Neutrophil (primary cell): ENCODE data around the gene MPDZ.

Experiments
- H3K27ac ChIP-seq: fragments of 200-600 bp; sonication (generic); 2 replicates; pipeline ENCODE4 v1.5.1; 2016; ENCODE audit warnings: mild to moderate bottlenecking, moderate library complexity
- H3K27me3 ChIP-seq: fragments of 200-600 bp; sonication (generic); 2 replicates; pipeline ENCODE4 v1.6.0; 2016; ENCODE audit warnings: mild to moderate bottlenecking
- H3K36me3 ChIP-seq: fragments of 200-600 bp; sonication (generic); 2 replicates; pipeline ENCODE4 v1.5.1; 2017
- H3K4me1 ChIP-seq, 2 experiments: fragments of 200-600 bp in 1 of 2; sonication (generic) in 1 of 2; 1 replicate in 1 of 2; 2 replicates in 1 of 2; pipeline versions ENCODE4 v1.5.1 to v1.6.1; 2013 to 2016; ENCODE audit warnings: low read depth in 1 of 2, low read length in 1 of 2, mild to moderate bottlenecking in 1 of 2, moderate library complexity in 1 of 2; ENCODE audit not compliant: control insufficient read depth in 1 of 2, insufficient read depth in 1 of 2
- H3K4me3 ChIP-seq, 2 experiments: fragments of 200-600 bp in 1 of 2; sonication (generic) in 1 of 2; 1 replicate in 1 of 2; 2 replicates in 1 of 2; pipeline ENCODE4 v1.5.1; 2013 to 2016; ENCODE audit warnings: low read depth in 1 of 2, low read length in 1 of 2, mild to moderate bottlenecking in 1 of 2, moderate library complexity in 1 of 2
- H3K9me3 ChIP-seq: fragments of 200-600 bp; sonication (generic); 2 replicates; pipeline ENCODE4 v1.5.1; 2016
- CTCF ChIP-seq: fragments of 200-600 bp; sonication (generic); IDR thresholded peaks from 2 replicates; pipeline ENCODE4 v1.5.1; 2016; ENCODE audit warnings: antibody characterized with exemption

The MPDZ gene

DNA sequence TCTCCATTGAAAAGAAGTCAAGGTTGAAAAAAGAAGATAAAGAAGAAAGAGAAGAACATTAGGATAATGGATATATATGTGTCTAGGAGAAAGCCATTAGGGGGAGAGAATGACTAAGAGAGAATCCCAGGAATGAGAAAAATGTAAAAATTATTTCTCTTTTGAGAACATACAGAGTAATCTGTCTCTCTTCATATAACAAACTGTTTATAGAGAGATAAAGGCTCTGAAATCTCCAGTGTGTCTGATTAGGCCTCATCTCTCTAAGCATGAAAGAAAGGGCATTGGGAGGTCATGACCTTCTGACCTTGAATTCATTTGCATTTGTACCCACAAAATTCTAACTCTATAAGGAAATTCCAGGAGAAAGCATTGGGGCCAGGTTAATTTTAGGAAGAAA is 3.5 kb upstream of the MPDZ start:
- peaks cover 43% of the 10 kb centered on the region for H3K27me3 ChIP-seq
- H3K9me3 ChIP-seq, result no peaks in the 10 kb centered on the region
- no peaks in the 10 kb centered on the region for H3K36me3 ChIP-seq
- H3K4me1 ChIP-seq, result no peaks in the 10 kb centered on the region
- TF ChIP-seq CTCF, result no peak
- no peak overlapping the region for H3K4me3 ChIP-seq
- H3K27ac ChIP-seq, result no peak overlapping the region

GRCh38 chr9:13281356-13282016 is 2.0 kb upstream of the MPDZ start:
- Histone ChIP-seq H3K36me3 (no peaks in the 10 kb centered on the region), H3K27ac (no peak overlapping the region), H3K4me1 (no peaks in the 10 kb centered on the region), H3K27me3 (peaks cover 57% of the 10 kb centered on the region), H3K9me3 (no peaks in the 10 kb centered on the region), H3K4me3 (no peak overlapping the region)
- TF ChIP-seq CTCF, result no peak

- H3K36me3 ChIP-seq, result no peaks in the 10 kb centered on the region
- H3K9me3 ChIP-seq, result no peaks in the 10 kb centered on the region
- no peak overlapping the region for H3K27ac ChIP-seq
- no peaks in the 10 kb centered on the region for H3K4me1 ChIP-seq
- no peak overlapping the region for H3K4me3 ChIP-seq
- TF ChIP-seq CTCF, result no peak
- H3K27me3 ChIP-seq, result peaks cover 60% of the 10 kb centered on the region
Observed at GRCh38 chr9:13278368-13279246, 885 bp downstream of the MPDZ start.

DNA sequence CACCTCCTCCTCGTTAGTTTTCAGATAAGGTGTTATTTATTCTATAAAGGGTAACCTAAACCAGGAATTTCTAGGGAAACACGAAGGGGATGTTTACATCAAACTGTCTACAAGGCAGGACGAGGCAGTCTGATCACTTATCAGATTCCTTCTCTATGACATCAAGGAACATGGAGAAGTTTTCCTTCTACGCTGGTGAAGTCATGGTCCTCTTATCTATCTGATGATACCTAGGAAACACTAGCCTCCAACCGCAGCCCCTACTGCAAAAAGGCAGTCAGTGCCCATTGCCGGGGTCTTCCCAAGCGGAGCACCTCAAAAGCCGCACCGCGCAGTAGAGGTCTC is 1.5 kb downstream of the MPDZ start:
- no peaks in the 10 kb centered on the region for H3K9me3 ChIP-seq
- H3K27ac ChIP-seq, result no peak overlapping the region

More for the DNA sequence above, 1.5 kb downstream of the MPDZ start:
- Histone ChIP-seq H3K36me3 (no peaks in the 10 kb centered on the region), H3K4me3 (no peak overlapping the region), H3K4me1 (no peaks in the 10 kb centered on the region), H3K27me3 (peaks cover 60% of the 10 kb centered on the region)
- TF ChIP-seq CTCF, result no peak
